ENCODE results near the gene CBFB.
A peak's percentile ranks its signal among the peaks of the same experiment; 100 is the strongest.
"Not testable (repeated sequence)": the region's sequence is repeated elsewhere in the genome, so short reads cannot be mapped to it uniquely, and the experiment has no call there.

The CBFB gene

GRCh38 chr16:67039260-67040020, 10.5 kb downstream of the CBFB start:
- Histone ChIP-seq H3K4me2 (no peak overlapping the region), H3K27ac (no peak overlapping the region), H3K9me3 (no peaks in the 10 kb centered on the region), H3K27me3 (no peaks in the 10 kb centered on the region), H3K4me3 (no peak overlapping the region), H3K4me1 (peaks cover 30% of the 10 kb centered on the region), H4K20me1 (peaks cover 98% of the 10 kb centered on the region), H3K9ac (no peak overlapping the region), H3K36me3 (peaks cover 70% of the 10 kb centered on the region)
- TF ChIP-seq Cebpa-rat (IDR thresholded peaks at IDR 0.05): no peak

DNA sequence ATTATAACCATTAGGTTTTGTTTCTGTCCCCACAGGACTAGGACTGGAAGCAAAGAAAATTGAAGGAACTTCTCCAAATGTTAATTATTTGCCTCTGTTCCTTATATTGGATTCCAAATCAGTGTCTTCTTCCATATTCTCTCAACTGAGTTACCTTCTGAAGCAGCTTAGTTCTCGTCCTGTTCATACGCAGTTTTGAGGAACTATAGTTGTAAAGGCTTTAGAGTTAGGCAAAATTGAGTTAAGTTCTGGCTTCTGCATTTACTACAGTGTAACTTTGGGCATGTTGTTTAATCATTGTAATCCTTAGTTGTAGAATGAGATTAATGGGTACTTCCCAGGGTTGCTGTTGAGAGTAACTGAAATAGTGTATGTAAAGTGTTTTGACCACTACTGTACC, 11.2 kb downstream of the CBFB start:
- no peak overlapping the region for H3K27ac ChIP-seq
- H3K4me1 ChIP-seq: peaks cover 23% of the 10 kb centered on the region
- H3K9ac ChIP-seq: no peak overlapping the region
- no peaks in the 10 kb centered on the region for H3K27me3 ChIP-seq
- H3K36me3 ChIP-seq: peaks cover 65% of the 10 kb centered on the region
- H4K20me1 ChIP-seq: peaks cover 98% of the 10 kb centered on the region
- H3K4me3 ChIP-seq: no peak overlapping the region
- no peak for TF ChIP-seq Cebpa-rat (IDR thresholded peaks at IDR 0.05)
- H3K4me2 ChIP-seq: no peak overlapping the region
- no peaks in the 10 kb centered on the region for H3K9me3 ChIP-seq

- no peaks in the 10 kb centered on the region for H3K9me3 ChIP-seq
- no peaks in the 10 kb centered on the region for H3K27me3 ChIP-seq
- H3K27ac ChIP-seq: no peak overlapping the region
- H3K4me3 ChIP-seq: no peak overlapping the region
- 0 out of 2 replicates have a peak overlapping the region, but pooled peaks have one; percentile 3 for H3K4me2 ChIP-seq
- H3K9ac ChIP-seq: no peak overlapping the region
- H3K36me3 ChIP-seq: peaks cover 71% of the 10 kb centered on the region
- H3K4me1 ChIP-seq: peaks cover 15% of the 10 kb centered on the region
- H4K20me1 ChIP-seq: peaks cover 98% of the 10 kb centered on the region
- TF ChIP-seq Cebpa-rat (IDR thresholded peaks at IDR 0.05): no peak
Observed at GRCh38 chr16:67040906-67041305, 12.0 kb downstream of the CBFB start.

- H3K9me3 ChIP-seq, H3K4me3 ChIP-seq, H3K9ac ChIP-seq, H3K27ac ChIP-seq, H3K27me3 ChIP-seq, H3K4me2 ChIP-seq: not testable (repeated sequence)
- H3K36me3 ChIP-seq: peaks cover 71% of the 10 kb centered on the region
- H3K4me1 ChIP-seq: peaks cover 11% of the 10 kb centered on the region
- H4K20me1 ChIP-seq: peaks cover 98% of the 10 kb centered on the region
Observed at GRCh38 chr16:67041520-67041919, 12.6 kb downstream of the CBFB start.

GRCh38 chr16:67043420-67043819, 14.5 kb downstream of the CBFB start:
- peaks cover 100% of the 10 kb centered on the region for H4K20me1 ChIP-seq
- no peak overlapping the region for H3K27ac ChIP-seq
- peaks cover 81% of the 10 kb centered on the region for H3K36me3 ChIP-seq
- no peaks in the 10 kb centered on the region for H3K9me3 ChIP-seq
- no peak overlapping the region for H3K9ac ChIP-seq
- no peak overlapping the region for H3K4me3 ChIP-seq
- no peaks in the 10 kb centered on the region for H3K27me3 ChIP-seq
- peaks cover 11% of the 10 kb centered on the region for H3K4me1 ChIP-seq
- H3K4me2 ChIP-seq: no peak overlapping the region
- TF ChIP-seq Cebpa-rat (IDR thresholded peaks at IDR 0.05): no peak

DNA sequence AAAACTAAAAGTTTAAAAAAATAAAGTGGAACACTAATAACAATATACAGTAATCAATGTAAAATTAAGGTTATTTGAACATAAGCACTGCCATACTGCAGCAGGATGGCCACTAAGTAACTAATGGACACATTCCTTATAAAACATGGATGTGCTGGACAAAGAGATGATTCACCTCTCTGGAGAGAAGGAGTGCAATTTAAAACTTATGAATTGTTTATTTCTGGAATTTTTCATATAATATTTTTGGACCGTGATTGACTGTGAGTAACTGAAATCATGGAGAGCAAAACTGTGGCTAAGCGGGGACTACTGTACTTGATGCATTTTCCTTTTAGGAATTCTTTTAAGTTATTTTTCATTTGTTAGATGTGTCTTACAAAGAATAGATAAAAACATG, 21.8 kb downstream of the CBFB start:
- H3K4me2 ChIP-seq: no peak overlapping the region
- H3K4me1 ChIP-seq: peaks cover 40% of the 10 kb centered on the region
- no peak overlapping the region for H3K27ac ChIP-seq
- no peak overlapping the region for H3K9ac ChIP-seq
- peaks cover 76% of the 10 kb centered on the region for H4K20me1 ChIP-seq
- H3K9me3 ChIP-seq: no peaks in the 10 kb centered on the region
- H3K4me3 ChIP-seq: no peak overlapping the region
- no peaks in the 10 kb centered on the region for H3K27me3 ChIP-seq
- TF ChIP-seq Cebpa-rat (IDR thresholded peaks at IDR 0.05): no peak
- H3K36me3 ChIP-seq: peaks cover 63% of the 10 kb centered on the region

- Histone ChIP-seq H3K27ac (peak overlapping the region; percentile 20; the same call in 1 of the 2 replicates), H3K4me3 (no peak overlapping the region), H3K4me1 (peaks cover 52% of the 10 kb centered on the region), H4K20me1 (peaks cover 68% of the 10 kb centered on the region), H3K9me3 (no peaks in the 10 kb centered on the region), H3K36me3 (peaks cover 62% of the 10 kb centered on the region), H3K4me2 (no peak overlapping the region), H3K27me3 (no peaks in the 10 kb centered on the region), H3K9ac (no peak overlapping the region)
- TF ChIP-seq Cebpa-rat (IDR thresholded peaks at IDR 0.05): no peak
Observed at GRCh38 chr16:67052399-67052798, 23.4 kb downstream of the CBFB start.

GRCh38 chr16:67053767-67054334, 24.9 kb downstream of the CBFB start:
- peaks cover 64% of the 10 kb centered on the region for H3K4me1 ChIP-seq
- no peak for TF ChIP-seq Cebpa-rat (IDR thresholded peaks at IDR 0.05)
- H3K27ac ChIP-seq: peak overlapping the region; percentile 62
- H4K20me1 ChIP-seq: peaks cover 54% of the 10 kb centered on the region
- H3K9ac ChIP-seq: no peak overlapping the region
- peak overlapping the region; percentile 48 for H3K4me2 ChIP-seq
- peaks cover 58% of the 10 kb centered on the region for H3K36me3 ChIP-seq
- no peak overlapping the region for H3K4me3 ChIP-seq
- H3K9me3 ChIP-seq: no peaks in the 10 kb centered on the region
- no peaks in the 10 kb centered on the region for H3K27me3 ChIP-seq

GRCh38 chr16:67054901-67055300, 26.0 kb downstream of the CBFB start:
- Histone ChIP-seq H3K27me3 (no peaks in the 10 kb centered on the region), H3K9ac (no peak overlapping the region), H3K9me3 (0 out of 2 replicates have a peak, but pooled peaks cover 4% of the 10 kb centered on the region), H3K4me1 (peaks cover 74% of the 10 kb centered on the region), H3K4me2 (peak overlapping the region; percentile 48; the same call in 1 of the 2 replicates), H3K36me3 (peaks cover 55% of the 10 kb centered on the region), H3K4me3 (no peak overlapping the region), H3K27ac (peak overlapping the region; percentile 62; the same call in 1 of the 2 replicates), H4K20me1 (peaks cover 43% of the 10 kb centered on the region)
- TF ChIP-seq Cebpa-rat (IDR thresholded peaks at IDR 0.05): no peak

GRCh38 chr16:67055712-67056487, 27.0 kb downstream of the CBFB start:
- no peaks in the 10 kb centered on the region for H3K27me3 ChIP-seq
- peaks cover 14% of the 10 kb centered on the region; the same call in 1 of the 2 replicates for H3K9me3 ChIP-seq
- TF ChIP-seq Cebpa-rat (IDR thresholded peaks at IDR 0.05): no peak
- H3K36me3 ChIP-seq: peaks cover 59% of the 10 kb centered on the region
- peak overlapping the region; percentile 13; the same call in 1 of the 2 replicates for H3K4me2 ChIP-seq
- H4K20me1 ChIP-seq: peaks cover 36% of the 10 kb centered on the region
- H3K4me3 ChIP-seq: no peak overlapping the region
- no peak overlapping the region for H3K9ac ChIP-seq
- no peak overlapping the region for H3K27ac ChIP-seq
- peaks cover 76% of the 10 kb centered on the region for H3K4me1 ChIP-seq

All from BLaER1 (cell line).